H1 (cell line): Measurements from ENCODE around the gene MPP4.

Experiments
- ATF3 ChIP-seq: IDR thresholded peaks from 2 replicates; pipeline ENCODE4 v1.6.1; 2011; ENCODE audit warnings: low read depth, mild to moderate bottlenecking, low read length; ENCODE audit not compliant: insufficient read depth
- EZH2 ChIP-seq: fragments of 200-600 bp; sonication (generic); IDR thresholded peaks from 2 replicates; pipeline ENCODE4 v1.7.1; 2012; ENCODE audit warnings: low read depth, mild to moderate bottlenecking, moderate library complexity, low read length, inconsistent platforms; ENCODE audit not compliant: severe bottlenecking
- TF ChIP-seq, protein P1 (sequence below), 3 experiments: IDR thresholded peaks; 1 replicate in 2 of 3; 2 replicates in 1 of 3; pipeline versions ENCODE4 v1.5.1 to v1.6.1; 2011; ENCODE audit warnings: low read length in 3 of 3, mild to moderate bottlenecking in 3 of 3, inconsistent platforms in 2 of 3, low read depth in 1 of 3, moderate library complexity in 1 of 3; ENCODE audit not compliant: insufficient read depth in 1 of 3; ENCODE audit errors: control extremely low read depth in 1 of 3

- no peak for TF ChIP-seq ATF3
- TF ChIP-seq, protein P1, sequence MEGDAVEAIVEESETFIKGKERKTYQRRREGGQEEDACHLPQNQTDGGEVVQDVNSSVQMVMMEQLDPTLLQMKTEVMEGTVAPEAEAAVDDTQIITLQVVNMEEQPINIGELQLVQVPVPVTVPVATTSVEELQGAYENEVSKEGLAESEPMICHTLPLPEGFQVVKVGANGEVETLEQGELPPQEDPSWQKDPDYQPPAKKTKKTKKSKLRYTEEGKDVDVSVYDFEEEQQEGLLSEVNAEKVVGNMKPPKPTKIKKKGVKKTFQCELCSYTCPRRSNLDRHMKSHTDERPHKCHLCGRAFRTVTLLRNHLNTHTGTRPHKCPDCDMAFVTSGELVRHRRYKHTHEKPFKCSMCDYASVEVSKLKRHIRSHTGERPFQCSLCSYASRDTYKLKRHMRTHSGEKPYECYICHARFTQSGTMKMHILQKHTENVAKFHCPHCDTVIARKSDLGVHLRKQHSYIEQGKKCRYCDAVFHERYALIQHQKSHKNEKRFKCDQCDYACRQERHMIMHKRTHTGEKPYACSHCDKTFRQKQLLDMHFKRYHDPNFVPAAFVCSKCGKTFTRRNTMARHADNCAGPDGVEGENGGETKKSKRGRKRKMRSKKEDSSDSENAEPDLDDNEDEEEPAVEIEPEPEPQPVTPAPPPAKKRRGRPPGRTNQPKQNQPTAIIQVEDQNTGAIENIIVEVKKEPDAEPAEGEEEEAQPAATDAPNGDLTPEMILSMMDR (IDR thresholded peaks at IDR 0.05; ENCODE audit: control extremely low read depth in 1 of 3, insufficient read depth in 1 of 3, low read depth in 1 of 3, low read length in 3 of 3): no peak
- TF ChIP-seq EZH2: no peak
Observed at GRCh38 chr2:201630577-201630976, 67.9 kb downstream of the MPP4 start.
